ENCODE data around the gene CCDC6. TPM values are rescaled to one million over a fixed set of nuclear protein-coding genes. Genes with fewer than 3 reads are reported as not detected.
A peak's percentile ranks its signal among the peaks of the same experiment; 100 is the strongest.

The CCDC6 gene
- total and polyA plus RNA-seq, 9 of the 15 experiments (the other 6 are each of a cell fraction or from before 2014, with no cell fraction given) = 10.4 to 41.0 (median 20.9) TPM

- TF ChIP-seq ZNF511 (CRISPR knock-in tag; IDR thresholded peaks at IDR 0.05) (no peak), MEIS2 (IDR thresholded peaks at IDR 0.05; ENCODE audit: partially characterized antibody) (peak; percentile 56), ZBTB1 (CRISPR knock-in tag; IDR thresholded peaks at IDR 0.05; ENCODE audit: borderline replicate concordance, low read depth) (no peak), PRMT5 (CRISPR knock-in tag; IDR thresholded peaks at IDR 0.05) (no peak), ZNF778 (CRISPR knock-in tag; IDR thresholded peaks at IDR 0.05) (no peak), CBFA2T3 (IDR thresholded peaks at IDR 0.05) (0 out of 2 replicates have a peak, but pooled peaks have one; percentile 10), ERF (CRISPR knock-in tag; IDR thresholded peaks at IDR 0.05) (no peak)
- TF ChIP-seq, protein P1, sequence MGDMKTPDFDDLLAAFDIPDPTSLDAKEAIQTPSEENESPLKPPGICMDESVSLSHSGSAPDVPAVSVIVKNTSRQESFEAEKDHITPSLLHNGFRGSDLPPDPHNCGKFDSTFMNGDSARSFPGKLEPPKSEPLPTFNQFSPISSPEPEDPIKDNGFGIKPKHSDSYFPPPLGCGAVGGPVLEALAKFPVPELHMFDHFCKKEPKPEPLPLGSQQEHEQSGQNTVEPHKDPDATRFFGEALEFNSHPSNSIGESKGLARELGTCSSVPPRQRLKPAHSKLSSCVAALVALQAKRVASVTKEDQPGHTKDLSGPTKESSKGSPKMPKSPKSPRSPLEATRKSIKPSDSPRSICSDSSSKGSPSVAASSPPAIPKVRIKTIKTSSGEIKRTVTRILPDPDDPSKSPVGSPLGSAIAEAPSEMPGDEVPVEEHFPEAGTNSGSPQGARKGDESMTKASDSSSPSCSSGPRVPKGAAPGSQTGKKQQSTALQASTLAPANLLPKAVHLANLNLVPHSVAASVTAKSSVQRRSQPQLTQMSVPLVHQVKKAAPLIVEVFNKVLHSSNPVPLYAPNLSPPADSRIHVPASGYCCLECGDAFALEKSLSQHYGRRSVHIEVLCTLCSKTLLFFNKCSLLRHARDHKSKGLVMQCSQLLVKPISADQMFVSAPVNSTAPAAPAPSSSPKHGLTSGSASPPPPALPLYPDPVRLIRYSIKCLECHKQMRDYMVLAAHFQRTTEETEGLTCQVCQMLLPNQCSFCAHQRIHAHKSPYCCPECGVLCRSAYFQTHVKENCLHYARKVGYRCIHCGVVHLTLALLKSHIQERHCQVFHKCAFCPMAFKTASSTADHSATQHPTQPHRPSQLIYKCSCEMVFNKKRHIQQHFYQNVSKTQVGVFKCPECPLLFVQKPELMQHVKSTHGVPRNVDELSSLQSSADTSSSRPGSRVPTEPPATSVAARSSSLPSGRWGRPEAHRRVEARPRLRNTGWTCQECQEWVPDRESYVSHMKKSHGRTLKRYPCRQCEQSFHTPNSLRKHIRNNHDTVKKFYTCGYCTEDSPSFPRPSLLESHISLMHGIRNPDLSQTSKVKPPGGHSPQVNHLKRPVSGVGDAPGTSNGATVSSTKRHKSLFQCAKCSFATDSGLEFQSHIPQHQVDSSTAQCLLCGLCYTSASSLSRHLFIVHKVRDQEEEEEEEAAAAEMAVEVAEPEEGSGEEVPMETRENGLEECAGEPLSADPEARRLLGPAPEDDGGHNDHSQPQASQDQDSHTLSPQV (IDR thresholded peaks at IDR 0.05) = no peak
These were observed 36.2 kb downstream of the CCDC6 start (continued) for GRCh38 chr10:59870152-59870551.
